Fibroblast of upper back skin (primary cell): ENCODE results near the gene DTNA.
"Not testable (repeated sequence)": the region's sequence is repeated elsewhere in the genome, so short reads cannot be mapped to it uniquely, and the experiment has no call there.

Source experiments
- DNase-seq: peaks from one replicate; pipeline ENCODE4 v3.0.0-alpha.2; 2013

DTNA gene

DNA sequence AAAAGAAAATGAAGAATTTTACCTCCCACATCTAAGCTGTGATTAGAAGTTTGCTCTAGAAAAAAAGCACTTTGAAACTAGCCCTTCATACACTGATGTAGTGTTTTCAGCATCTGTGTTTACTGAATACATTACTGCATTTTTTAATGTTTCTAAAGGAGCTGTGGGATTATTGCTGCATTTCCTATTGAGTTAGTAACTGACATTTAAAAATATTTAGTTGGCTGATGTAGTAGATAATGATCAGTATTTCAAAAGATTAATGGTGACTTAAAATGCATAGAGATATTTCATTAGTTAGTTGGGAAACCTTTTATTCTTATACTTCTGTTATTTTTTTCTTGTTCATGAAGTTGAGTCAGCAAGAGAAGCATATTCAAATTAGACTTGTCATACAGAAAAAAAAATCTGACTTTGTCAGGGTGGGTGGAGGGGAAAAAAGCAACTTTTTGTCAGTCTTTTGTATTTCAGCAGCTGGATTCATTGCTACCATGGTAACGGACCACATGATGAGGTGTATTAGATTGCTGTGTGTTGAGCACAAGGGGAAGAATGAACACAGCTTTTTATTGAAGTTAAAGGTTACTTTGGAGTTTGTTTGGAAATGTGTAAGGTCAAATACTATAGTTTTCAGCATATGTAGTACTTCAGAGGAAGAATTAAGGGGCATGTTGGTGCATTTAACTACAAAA lies at the start of gene DTNA:
DTNA (plus strand) TSS at position 549 of the 692 bp plus-strand sequence. CDS start 45,679 bp downstream, outside the sequence.
- DNase-seq = peak; percentile 96

DNA sequence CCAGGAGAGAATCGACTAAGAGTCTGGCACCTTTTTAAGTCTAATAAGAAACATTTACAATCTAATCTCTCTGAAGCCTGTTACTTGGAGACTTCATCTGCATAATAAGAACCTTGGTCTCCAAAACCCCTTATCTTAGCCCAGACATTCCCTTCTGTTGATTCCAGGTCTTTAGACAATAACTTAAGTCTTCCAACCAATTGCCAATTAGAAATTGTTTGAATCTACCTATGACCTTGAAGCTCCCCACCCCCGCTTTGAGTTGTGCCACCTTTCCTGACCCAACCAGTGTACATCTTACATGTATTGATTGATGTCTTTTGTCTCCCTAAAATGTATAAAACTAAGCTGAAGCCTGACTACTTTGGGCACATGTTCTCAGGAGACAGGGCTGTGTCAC lies 49.5 kb upstream of the DTNA start:
- DNase-seq = no peak

DNA sequence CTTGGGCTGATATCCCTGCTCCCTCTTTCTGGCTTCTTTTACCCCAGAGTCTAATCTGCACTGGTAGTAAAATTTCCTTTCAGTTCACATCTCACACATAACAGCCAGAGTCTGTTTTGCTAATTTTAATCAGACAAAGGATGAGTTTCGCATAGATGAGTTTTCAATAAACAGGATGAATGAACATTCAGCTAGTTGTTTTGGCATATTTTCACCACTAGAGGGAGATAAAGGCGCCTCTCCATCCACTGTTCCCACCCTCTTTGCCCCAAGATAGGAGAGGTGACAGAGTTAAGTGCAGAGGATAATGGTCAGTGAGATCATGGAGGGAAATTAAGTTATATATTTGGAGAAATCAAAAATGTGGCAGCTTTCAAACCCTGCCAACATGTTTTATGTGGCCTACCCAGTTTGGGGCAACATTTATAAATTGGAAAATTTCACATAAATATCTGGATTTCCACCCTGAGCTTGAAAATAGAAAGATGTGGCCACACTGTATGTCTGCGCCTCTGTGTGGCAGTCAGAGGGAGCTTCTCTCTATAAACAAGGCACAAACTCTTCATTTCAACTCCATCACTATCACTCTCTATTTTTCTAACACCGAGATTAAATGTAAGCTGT lies 48.5 kb upstream of the DTNA start:
- DNase-seq = peak; percentile 56

DNA sequence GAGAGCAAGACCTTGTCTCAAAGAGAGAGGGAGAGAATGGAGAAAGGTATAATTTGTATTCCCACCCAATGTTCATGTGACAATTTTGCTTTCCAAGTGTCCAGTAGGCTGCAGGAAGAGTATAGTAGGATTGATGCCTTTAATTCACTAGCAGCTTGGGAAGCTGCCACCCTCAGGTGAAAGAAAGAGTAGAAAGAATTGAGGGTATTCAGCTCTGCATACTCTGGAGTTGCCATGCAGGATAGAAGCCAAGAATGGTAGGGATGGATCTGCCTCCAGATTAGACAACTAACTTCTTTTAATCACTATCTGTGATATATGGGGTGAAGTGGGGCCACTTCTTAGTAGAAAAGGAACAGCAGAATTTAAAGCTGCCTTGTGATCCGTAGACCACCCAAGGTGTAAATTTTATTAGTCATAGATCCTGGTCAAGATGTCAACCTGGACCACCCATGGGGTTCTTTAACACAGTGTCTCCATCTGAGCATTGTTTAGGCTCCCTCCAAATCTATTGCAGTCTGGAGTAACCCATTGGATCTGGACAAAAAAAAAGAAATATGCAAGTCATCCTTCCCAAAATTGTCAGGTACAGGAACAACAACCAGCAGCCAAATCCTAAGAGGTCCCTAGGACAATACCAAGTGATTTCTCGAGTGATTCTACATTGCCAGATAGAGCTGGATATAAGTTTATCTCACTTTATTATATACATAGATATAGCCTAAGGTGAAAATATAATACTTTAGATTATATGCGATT lies 33.1 kb upstream of the DTNA start:
- DNase-seq = no peak

DNA sequence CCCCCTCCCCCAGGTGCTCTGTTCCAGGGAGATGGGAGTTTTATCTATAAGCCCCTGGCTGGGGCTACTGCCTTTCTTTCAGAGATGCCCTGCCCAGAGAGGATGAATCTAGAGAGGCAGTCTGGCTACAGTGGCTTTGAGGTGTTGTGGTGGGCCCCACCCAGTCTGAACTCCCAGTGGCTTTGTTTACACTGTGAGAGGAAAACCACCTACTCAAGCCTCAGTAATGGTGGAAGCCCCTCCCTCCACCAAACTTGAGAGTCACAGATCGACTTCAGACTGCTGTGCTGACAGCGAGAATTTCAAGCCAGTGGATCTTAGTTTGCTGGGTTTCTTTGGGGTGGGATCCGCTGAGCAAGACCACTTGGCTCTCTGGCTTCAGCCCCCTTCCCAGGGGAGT lies 20.3 kb upstream of the DTNA start:
- DNase-seq = not testable (repeated sequence)

DNA sequence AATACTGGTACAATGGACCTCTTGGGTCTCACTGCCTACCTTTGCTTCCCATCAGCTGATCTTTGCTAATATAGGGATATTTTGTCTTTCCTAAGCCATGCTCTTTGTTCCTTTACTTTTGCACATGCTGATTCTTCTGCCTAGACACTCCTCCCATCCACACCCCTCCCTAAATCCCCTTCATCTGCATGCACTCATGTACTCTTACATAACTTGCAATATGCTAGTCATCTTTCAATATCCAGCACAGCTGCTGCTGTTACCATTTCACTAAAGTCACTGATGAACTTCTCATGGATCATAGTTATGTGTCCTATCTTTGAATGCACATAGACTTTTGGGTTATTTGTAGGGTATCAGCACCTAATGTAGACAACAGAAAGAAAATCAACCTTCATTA lies 18.5 kb upstream of the DTNA start:
- no peak for DNase-seq

DNA sequence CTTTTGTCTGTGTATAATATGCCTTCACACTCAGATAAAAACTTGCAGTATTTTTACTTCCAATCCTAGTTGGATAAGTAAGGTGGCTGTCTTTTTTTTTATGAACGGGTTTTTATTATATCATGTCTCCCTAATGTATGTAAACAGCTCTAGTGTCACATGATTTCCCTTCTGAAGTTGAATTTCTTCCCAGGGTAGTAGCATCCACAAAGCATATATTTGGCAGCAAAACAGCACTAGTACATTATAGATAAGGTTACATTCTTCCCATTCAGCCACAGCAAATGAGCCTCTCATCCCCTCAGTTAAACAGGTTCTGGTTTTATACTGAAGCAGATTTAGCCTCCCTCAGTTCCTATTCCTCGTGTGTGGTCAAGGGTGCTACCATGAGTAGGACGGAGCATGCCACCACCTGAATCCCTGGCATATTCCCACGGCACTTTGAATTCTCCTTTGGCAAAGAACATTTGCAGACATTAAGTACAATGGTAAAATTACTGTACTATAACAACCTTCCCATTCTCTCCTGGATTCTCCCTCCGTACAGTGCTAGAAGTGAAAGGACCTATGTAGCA lies 15.4 kb upstream of the DTNA start:
- no peak for DNase-seq

DNA sequence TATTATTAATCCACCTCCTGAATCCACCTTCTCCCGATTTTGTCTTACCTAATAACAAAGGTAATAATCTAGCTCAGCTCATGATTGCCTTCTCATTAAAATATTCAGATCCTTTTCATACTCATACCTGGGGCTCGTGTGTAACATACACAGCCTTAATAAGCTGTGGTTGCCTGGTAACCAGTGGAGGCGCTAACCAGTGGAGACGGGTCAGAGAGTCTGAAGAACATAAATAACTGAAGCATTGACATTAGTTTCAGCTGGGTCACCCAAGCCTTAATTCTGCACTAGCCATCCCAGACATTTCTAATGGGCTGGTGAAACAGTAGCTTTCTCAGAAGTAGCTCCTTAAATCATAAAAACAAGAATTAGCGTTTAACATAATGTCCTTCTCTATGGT lies 14.8 kb upstream of the DTNA start:
- DNase-seq = no peak

DNA sequence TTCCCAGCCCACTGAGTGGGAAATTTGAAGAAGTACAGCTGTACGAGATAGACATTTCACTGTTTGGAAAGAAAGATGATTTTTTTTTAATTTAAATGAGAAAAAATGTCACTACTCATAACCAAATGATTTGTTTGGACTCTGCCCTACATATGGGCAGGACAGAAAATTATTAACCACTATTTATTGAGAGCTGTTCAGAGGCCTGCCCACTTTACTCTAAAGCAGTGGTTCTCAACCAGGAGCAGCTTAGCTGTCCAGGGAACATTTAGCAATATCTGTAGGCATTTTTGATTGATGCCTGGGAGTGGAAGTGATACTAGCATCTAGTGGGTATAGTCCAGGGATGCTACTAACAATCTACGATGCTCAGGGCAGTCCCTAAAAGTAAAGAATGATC lies 13.4 kb upstream of the DTNA start:
- no peak for DNase-seq

DNA sequence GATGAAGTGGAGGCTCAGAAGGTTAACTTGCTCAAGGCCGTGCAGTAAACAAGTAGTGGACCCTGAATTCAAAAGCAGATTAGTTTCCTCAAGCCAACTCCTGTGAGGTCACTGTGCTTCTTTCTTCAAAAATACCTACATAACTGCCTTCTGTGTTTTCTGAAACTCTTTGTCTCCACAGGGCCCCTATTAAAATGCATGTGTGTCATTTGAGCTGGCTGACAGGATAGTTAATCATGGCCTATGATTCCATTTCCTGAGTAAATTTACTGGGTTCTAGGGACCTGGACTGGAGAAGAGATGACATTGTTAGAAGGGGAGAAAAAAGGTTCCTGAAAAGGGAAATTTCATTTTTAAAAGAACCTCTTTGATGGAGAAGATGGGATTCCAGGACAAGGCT lies 12.9 kb upstream of the DTNA start:
- DNase-seq = peak; percentile 5

DNA sequence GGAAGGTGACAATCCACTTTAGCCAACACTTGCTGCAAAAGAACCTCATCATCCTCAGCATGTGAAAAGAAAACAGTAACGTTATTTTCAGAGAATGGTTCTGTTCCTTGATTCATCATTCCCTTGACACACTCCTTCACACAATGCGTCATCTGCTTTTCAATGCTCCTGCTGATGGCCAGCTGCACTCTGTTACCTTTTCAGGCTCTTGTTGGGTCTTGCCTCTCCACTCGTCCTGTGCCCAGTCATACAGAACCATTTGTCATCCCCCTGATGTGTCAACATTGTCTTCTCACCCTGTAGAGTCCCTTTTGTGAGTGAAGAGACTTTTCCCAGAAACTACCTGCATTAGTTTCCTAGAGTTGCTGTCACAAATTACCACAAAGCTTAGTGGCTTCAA lies 12.2 kb upstream of the DTNA start:
- DNase-seq = no peak

DNA sequence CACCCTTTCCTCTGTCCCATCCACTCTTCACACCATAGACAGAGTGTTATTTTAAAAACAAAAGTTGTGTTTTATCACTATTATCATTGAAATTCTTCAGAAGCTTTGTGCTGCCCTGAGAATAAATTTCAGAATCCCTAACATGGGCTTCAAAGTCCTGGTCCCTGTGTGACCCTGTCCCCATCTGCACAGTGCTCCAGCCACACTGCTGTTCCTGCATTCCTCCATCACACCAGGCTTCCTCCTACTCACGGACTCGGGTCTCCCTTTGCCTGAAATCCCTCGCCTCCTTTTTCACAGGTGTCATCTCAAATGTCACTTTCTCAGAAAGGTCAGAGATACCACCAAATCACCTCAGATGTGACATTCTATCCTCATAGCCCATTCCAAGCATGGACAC lies 8.2 kb upstream of the DTNA start:
- no peak for DNase-seq

DNA sequence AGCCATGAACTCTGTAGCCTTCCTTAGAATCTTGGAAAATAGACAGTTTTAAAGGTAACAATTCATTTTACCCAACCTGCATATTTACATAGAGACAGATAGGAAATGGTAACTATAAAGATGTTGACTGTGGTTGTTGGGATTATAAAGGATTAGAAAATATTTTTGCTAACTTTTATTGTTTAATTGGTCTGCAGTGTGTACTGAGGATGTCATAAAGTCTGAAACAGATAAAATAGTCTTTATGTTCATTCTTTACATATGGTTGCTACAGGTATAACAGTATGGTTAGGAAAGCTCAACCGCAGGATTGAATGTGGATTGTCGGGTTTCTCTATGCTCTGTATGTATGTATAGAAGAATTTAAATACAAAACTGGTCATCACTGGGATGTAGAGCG lies 7.3 kb upstream of the DTNA start:
- no peak for DNase-seq

DNA sequence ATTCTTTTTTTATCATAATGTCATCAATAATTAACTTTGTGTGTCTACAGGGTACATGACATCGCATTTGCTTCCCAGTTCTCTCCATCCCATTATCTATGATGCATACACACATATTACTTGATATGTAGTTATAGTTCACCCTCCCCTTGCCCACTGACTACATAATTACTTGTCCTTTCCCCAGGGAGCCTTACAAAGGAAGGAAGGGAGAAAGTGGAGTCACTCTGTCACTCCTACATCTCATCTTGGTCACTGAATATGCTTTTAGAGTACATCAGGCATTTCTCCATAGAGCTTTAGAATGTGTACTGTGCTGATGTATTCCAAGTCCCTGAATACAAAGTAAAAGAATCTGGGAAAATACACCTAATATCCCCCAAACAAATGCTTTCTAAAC lies 6.0 kb upstream of the DTNA start:
- DNase-seq = no peak

DNA sequence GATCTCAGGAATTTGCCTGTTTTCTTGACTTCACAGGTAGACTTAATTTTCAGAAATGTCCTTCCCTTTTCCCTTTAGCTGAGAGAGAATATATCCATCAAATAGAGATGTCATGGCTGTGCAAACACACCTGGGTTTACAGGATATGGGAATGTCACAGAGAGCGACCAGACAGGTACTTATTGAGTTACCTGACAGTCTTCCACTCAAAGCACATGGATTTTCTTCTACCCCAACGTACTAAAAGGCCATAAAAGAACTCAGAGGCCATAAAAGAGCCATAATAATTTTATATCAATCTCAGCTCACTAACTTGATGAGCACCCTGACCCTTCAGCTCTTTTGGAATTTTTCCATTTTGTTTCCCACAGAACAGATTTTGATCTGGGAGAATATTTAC lies 5.3 kb upstream of the DTNA start:
- DNase-seq = no peak

DNA sequence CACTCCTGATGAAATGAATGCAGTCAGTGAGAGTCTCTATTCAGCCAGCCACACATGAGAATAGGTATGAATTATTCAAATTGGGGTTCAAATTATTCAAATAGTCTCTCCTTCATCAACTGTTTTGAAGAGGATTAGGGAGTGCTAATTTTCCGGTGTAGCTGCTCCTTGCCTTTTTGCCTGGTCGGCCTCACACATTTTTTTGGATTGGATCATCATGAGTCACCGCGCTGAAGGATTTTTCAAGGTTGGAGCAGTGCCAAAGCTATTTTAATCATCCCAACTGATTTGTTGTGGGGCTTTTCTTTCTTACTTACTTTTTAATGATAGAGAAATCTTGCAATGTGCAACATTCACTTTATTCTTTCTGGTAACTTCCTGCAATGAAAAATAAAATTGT lies 2.4 kb upstream of the DTNA start:
- DNase-seq = peak; percentile 95

DNA sequence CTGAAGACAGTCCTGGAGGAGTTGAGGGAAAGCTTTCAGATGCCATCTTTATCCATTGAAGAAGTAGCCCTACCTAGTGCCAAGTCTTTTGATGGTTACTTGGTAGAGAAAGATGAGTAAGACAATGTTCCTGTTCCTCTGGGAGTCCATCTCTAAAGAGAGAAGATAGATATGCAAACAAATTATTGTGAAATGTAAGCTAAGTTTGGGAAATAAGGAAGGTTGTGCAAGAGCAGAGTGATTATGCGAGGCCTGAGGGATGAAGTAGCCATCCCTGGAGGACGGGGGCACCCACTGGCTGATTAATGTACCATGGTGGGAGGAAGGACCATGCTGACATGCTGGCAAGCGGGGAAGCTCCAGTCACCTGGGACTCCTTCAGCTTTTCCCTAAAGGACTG lies 994 bp upstream of the DTNA start:
- peak; percentile 80 for DNase-seq

DNA sequence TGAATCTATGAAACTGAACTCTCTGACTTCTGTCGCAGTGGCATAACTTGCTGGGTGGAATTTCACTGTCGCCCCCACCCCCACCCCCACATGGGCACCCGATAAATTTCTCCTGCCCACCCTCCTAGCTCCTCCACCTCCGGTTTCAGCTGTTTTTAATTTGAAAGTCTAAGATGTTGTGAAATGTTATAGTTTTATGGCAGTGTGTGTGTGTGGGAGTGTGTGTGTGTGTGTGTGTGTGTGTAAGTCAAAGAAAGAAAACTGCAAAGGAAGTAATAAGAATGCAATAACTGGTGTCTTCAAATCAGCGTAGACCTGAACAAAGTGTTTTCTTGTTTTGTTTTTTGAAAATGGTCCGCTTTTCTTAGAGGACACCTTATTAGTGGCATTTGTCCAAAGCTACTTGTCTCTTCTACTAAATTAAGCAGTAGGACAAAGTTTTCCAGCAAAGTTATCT lies 388 bp downstream of the DTNA start:
- DNase-seq = peak; percentile 66

DNA sequence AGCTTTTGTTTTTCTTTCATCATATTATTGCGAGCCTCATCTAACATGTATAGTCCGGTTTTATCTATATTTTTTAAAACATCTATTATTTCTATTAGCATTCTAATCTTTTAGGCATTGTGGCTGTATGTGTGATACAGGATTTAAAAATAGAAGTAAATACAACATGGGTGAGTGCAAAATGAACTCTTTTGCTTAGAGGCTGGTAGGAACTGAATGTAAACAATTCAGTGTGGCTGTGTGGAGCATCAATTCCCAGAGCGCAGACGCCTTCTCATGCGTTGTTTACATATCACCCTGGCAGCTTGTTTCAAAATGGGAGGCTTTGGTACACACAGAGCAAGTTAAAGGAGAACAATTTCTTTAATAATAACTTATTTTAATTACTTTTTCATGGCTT lies 836 bp downstream of the DTNA start:
- DNase-seq = peak; percentile 18

DNA sequence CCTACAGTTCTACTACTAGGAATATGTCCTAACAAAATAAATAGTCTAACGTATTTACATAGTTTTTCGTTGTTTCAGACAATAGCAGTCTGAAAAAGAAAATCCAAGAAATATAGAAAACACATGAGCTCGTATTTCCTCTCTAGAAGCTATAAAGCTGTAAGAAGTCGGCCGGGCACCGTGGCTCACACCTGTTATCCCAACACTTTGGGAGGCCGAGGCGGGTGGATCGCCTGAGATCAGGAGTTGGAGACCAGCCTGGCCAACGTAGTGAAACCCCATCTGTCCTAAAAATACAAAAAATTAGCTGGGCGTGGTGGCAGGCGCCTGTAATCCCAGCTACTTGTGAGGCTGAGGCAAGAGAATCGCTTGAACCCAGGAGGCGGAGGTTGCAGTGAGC lies 6.0 kb downstream of the DTNA start:
- DNase-seq = not testable (repeated sequence)

DNA sequence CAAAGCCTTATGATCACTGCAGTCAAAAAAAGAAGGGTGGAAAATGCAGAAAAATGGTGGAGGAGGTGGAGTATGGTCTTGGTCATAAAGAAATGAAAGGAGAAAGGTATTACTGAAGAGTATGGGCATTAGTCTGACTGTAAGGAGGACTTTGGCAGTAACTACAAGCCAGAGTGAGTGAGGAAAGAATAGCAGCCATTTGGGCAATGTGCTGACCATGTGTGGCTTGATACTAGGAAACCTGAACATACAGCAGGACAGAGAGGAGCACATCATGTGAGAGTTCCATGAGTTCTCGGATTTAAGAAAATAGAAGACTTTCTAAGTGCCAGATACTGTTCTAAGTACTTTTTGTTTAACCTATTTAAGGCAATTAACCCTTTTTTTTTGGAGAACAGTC lies 8.5 kb downstream of the DTNA start:
- DNase-seq = no peak

DNA sequence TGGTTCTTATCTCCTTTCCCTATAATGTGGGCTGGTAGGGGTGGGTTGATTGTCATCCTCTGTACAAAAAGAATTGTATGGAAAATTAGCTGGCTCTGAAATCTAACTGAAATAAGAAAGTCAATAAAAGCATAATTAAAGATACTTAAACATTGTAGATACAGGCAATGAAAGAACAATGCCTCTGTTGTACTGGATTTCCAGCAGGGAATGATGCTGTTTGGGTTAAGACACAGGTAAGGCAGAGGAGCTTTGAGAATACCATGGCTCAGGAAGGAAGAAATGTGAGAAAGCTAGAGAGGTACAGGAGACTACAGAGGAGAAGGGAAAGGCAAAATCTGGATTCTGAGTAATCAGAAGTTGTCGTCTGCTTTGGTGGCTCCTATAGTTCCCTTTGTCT lies 10.1 kb downstream of the DTNA start:
- DNase-seq = no peak

DNA sequence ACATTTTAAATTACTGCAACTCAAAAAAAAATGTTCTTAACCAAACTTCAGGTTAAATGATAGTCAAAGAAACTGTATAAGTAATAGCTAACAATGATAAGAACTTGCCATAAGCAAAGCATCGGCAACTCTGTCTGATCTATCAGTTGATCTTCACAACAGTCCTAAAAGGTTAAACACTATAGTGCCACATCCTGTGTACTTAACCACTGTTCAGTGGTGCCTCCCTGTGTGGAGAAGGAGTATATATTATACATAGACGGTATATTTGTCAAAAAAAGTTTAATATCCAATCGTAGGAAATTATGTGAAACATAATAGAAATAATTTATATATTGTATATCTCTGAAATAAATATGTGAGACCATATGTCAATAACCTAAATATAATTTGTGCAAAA lies 13.0 kb downstream of the DTNA start:
- no peak for DNase-seq

DNA sequence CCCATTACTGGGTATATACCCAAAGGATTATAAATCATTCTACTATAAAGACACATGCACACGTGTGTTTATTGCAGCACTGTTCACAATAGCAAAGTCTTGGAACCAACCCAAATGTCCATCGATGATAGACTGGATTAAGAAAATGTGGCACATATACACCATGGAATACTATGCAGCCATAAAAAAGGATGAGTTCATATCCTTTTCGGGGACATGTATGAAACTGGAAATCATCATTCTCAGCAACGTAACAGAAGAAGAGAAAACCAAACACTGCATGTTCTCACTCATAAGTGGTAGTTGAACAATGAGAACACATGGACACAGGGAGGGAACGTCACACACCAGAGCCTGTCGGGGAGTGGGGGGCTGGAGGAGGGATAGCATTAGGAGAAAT lies 15.6 kb downstream of the DTNA start:
- not testable (repeated sequence) for DNase-seq
